Tibial artery (tissue), 4 donors: Measurements from ENCODE around the gene SYF2.

Experiments used
- DNase-seq, 2 donors: peaks; one replicate each; pipeline ENCODE4 v3.0.0-alpha.2; 2019
- H3K27ac ChIP-seq, 2 donors: fragments of 200-600 bp; sonication (generic) in 1 of 2; 1 replicate in 1 of 2; 2 replicates in 1 of 2; pipeline ENCODE4 v1.5.1; 2018 to 2019; ENCODE audit warnings: mild to moderate bottlenecking in 1 of 2
- H3K27me3 ChIP-seq, 2 donors: fragments of 200-600 bp; sonication (generic) in 1 of 2; one replicate each; pipeline versions ENCODE4 v1.5.1 to v1.6.0; 2016 to 2019
- H3K36me3 ChIP-seq, 3 donors: fragments of 200-600 bp; sonication (generic) in 2 of 3; one replicate each; pipeline ENCODE4 v1.5.1; 2016 to 2019; ENCODE audit warnings: mild to moderate bottlenecking in 2 of 3
- H3K4me1 ChIP-seq, 4 donors: fragments of 200-600 bp; sonication (generic) in 2 of 4; 1 replicate in 3 of 4; 2 replicates in 1 of 4; pipeline ENCODE4 v1.5.1; 2016 to 2019
- H3K4me3 ChIP-seq, 2 donors: fragments of 200-600 bp; sonication (generic) in 1 of 2; 1 replicate in 1 of 2; 2 replicates in 1 of 2; pipeline ENCODE4 v1.5.1; 2018 to 2019; ENCODE audit warnings: mild to moderate bottlenecking in 2 of 2
- H3K9me3 ChIP-seq, 3 donors: fragments of 200-600 bp; sonication (generic) in 1 of 3; one replicate each; pipeline ENCODE4 v1.5.1; 2016 to 2019
- intact Hi-C: fragments of 100-400 bp; cut with DNase I; formaldehyde crosslinking; loops from one replicate; pipeline ENCODE4 v1.15.0; 2023; ENCODE audit warnings: low total_unique reads
- TF ChIP-seq, protein P1 (sequence below), 2 experiments: fragments of 200-600 bp in 1 of 2; fragments of 450-650 bp in 1 of 2; IDR thresholded peaks; one replicate each; pipeline ENCODE4 v1.5.1; 2017 to 2019; ENCODE audit warnings: antibody characterized with exemption in 2 of 2, mild to moderate bottlenecking in 1 of 2, moderate library complexity in 1 of 2

Gene SYF2

DNA sequence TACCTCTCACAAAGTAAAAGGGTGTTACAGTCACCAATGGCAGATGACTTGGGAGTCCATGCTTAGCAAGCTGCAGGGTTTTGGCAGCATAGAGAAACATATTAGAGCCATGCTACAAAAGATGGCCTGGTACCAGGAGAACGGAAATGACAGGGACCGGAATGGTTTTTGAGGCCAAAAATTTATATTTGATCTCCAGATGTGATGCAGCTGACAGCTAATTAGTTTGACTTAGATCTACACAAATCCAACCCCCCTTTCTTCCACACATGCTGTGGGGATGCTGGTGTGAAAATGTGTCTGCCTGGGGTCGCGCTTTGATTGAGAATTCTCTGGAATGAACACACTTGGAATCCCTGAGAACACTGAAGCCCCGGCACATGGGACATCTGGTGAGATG lies 26.5 kb downstream of the SYF2 start:
- Histone ChIP-seq H3K4me1 (no peaks in the 10 kb centered on the region), H3K27ac (no peak overlapping the region), H3K36me3 (no peaks in the 10 kb centered on the region), H3K27me3 (peaks cover 0 to 10% of the 10 kb centered on the region in 2 donors), H3K9me3 (no peaks in the 10 kb centered on the region), H3K4me3 (no peak overlapping the region)
- TF ChIP-seq, protein P1, sequence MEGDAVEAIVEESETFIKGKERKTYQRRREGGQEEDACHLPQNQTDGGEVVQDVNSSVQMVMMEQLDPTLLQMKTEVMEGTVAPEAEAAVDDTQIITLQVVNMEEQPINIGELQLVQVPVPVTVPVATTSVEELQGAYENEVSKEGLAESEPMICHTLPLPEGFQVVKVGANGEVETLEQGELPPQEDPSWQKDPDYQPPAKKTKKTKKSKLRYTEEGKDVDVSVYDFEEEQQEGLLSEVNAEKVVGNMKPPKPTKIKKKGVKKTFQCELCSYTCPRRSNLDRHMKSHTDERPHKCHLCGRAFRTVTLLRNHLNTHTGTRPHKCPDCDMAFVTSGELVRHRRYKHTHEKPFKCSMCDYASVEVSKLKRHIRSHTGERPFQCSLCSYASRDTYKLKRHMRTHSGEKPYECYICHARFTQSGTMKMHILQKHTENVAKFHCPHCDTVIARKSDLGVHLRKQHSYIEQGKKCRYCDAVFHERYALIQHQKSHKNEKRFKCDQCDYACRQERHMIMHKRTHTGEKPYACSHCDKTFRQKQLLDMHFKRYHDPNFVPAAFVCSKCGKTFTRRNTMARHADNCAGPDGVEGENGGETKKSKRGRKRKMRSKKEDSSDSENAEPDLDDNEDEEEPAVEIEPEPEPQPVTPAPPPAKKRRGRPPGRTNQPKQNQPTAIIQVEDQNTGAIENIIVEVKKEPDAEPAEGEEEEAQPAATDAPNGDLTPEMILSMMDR (IDR thresholded peaks at IDR 0.05), result no peak
- DNase-seq, result no peak
- intact Hi-C loops, result loop anchor here (5.0 kb wide), 2 partner anchors 273 to 353 kb away; partner anchors contain the start of gene RUNX3

DNA sequence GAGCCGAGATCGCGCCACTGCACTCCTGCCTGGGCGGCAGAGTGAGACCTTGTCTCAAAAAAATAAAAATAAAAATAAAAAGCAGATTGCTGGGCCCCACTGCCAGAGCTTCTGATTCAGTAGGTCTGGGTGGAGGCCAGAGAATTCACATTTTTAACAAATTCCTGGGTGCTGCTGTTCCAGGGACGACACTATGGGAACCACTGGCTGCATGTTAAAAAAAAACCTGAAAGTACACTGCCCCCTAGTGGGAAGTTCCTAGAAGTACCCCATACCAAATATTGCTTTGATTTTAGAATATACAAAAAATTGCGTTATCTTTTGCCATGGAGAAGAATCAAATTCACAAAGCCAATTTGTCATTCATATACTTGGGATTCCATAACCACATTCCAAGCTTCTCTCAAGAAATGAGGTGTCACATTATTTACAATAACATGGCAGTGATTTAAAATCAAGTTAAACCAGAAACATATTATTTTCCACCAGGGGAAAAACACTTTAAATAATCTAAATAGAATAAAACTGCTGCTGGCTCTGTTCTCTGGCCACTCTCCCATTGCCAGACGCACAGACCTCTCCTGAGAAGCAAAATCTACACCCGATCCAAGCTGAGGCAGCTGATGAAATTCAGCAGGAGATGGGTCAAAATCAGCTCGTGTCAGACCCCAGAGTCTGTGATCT lies 27.4 kb downstream of the SYF2 start:
- Histone ChIP-seq H3K36me3 (no peaks in the 10 kb centered on the region), H3K27ac (no peak overlapping the region), H3K27me3 (peaks cover 0 to 4% of the 10 kb centered on the region in 2 donors), H3K4me3 (no peak overlapping the region), H3K4me1 (peaks cover 0 to 2% (median 0%) of the 10 kb centered on the region in 4 donors), H3K9me3 (no peaks in the 10 kb centered on the region)
- intact Hi-C loops, result loop anchor here (5.0 kb wide), 2 partner anchors 273 to 353 kb away; partner anchors contain the start of gene RUNX3
- no peak for DNase-seq
- TF ChIP-seq, protein P1 (IDR thresholded peaks at IDR 0.05), result peak; percentile 63 to 74

DNA sequence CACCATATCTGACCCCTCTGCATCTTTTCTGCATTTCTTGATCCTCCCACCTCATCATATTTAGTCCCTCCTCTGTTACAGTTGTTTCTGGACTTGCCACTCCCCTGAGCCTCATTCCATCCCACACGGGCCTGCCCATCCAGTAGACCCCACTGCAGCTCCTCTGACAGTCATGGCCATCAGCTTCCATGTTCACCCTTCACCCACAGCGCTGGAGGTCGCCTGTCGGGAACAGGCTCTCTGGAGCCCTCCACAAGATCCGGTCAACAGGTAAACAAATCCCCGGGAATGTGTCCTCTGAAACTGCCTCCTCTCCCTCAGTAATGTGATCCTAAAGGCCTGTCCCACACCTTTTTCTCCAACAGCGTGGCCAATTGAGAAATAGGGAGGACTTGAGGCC lies 31.3 kb downstream of the SYF2 start:
- TF ChIP-seq, protein P1 (IDR thresholded peaks at IDR 0.05), result no peak
- Histone ChIP-seq H3K27me3 (peaks cover 0 to 4% of the 10 kb centered on the region in 2 donors), H3K27ac (no peak overlapping the region), H3K36me3 (no peaks in the 10 kb centered on the region), H3K9me3 (no peaks in the 10 kb centered on the region), H3K4me3 (no peak overlapping the region), H3K4me1 (peaks cover 0 to 27% (median 12%) of the 10 kb centered on the region in 4 donors)
- DNase-seq, result no peak
- intact Hi-C loops, result no loop called here

DNA sequence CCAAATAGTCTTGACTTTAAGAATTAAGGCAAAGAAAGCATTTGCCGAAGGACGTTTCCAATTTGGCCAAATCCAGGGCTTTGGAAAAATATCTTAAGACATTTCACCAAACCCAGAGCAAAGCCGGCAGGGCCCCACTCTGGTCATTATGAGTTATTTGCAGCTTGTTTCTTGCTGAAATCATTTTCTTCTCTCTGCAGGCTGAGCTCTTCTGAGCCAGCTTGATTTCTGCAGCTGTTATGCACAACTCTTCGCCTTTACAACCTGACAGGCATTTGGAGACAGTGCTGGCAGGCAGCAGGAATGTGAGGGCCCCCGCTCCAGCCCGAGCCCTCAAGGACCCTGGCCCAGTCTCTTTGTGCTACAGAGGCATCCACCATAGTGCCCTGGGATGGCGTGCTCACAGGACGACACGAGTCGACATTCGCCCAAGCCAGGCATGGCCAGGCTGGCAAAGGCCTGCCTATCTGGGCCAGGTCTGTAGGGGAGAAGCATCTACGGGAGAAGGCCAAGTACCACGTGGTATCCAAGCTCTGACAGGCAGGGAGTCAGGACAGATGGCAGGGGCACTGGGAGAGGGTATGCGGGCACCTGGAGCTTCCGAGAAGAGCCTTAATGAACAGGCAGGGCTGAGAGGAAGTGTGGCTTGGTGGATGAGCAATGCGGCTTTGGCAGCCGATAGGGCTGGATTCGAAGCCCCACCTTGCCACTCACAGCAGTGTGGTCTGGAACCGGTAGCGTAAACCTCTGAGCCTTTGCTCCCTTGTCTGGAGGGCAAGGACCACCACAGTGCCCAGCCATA lies 32.3 kb downstream of the SYF2 start:
- TF ChIP-seq, protein P1 (IDR thresholded peaks at IDR 0.05), result no peak
- intact Hi-C loops, result no loop called here
- Histone ChIP-seq H3K27ac (no peak overlapping the region), H3K4me3 (no peak overlapping the region), H3K36me3 (no peaks in the 10 kb centered on the region), H3K27me3 (peaks cover 0 to 7% of the 10 kb centered on the region in 2 donors), H3K9me3 (no peaks in the 10 kb centered on the region), H3K4me1 (peaks cover 0 to 29% (median 12%) of the 10 kb centered on the region in 4 donors)
- no peak for DNase-seq

DNA sequence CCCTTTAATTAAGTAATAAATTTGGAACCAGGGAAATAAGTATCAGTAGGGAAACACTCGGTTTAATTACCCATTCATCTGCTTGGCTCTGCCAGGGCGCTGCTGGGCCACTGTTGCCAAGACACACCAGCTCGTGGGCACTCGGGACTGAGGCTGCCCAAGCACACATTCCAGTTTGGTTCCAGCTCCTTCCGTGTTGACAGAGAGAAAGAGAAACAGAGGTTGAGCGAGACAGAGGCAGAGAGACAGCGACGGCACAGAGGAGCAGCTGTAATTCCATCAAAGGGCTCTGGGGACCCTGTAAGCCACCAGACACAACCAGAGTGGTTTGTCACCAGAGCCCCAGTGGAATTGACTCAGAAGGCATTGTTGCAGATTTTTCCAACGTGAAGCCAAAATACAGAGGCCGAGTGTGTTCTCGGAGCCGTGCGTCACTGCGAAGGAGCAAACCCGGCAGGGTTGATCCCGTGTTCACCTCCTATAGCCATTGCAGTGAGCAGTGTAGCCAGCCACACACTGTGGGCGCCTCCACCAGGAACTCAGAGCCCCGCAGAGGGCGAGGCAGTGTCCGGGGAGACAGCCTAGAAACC lies 33.5 kb downstream of the SYF2 start:
- Histone ChIP-seq H3K36me3 (no peaks in the 10 kb centered on the region), H3K27ac (peak overlapping the region; percentile 54 to 77), H3K4me1 (peaks cover 0 to 29% (median 12%) of the 10 kb centered on the region in 4 donors), H3K9me3 (no peaks in the 10 kb centered on the region), H3K4me3 (peak overlapping the region; percentile 39 to 52), H3K27me3 (peaks cover 0 to 17% of the 10 kb centered on the region in 2 donors)
- intact Hi-C loops, result no loop called here
- peak in 1 of 2 donors; percentile 75 for DNase-seq
- TF ChIP-seq, protein P1 (IDR thresholded peaks at IDR 0.05), result peak; percentile 20 to 41
